ENCODE measurements around the gene ISG20.

Gene ISG20

DNA sequence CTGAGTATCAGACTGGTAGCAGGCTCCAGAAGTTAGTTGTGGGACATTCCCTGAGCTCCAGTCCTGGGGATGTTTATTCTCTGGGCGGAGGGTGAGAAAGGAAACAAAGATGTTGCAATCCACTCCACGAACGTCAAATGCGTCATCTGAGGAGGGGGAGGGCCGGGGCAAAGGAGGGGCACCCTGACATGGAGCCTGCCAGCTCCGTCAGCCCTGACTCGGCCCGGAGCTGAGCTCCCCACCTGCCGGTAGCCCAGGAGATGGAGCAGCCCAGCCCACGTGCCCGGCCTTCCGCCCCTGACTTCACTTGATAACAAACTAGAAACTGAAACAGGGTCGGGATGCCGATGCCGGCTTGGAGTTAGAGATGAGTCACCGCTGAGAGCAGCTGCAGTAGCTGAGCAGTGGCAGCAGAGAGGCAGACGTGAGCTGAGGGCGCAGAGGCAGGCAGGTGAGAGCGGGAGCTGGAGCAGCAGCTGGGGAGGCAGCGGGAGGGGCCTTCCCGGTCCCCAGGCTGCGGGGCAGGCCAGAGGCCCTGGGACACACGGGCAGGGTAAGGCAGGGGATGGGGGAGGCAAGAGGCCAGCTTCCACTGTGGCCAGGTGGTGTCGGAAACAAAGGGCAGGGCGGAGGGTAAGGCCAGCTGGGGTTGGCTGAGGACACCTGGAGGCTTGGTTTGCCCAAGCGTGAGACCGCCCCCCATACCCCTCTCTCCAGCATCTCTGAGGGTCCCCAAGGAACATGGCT lies at the start of gene ISG20:
ISG20 (plus strand) TSS at position 391 of the 747 bp plus-strand sequence; CDS start at position 742, 351 bp downstream.
- peak; percentile 42 for TF ChIP-seq CTCF (IDR thresholded peaks at IDR 0.05; ENCODE audit: low read depth, low read length, missing control alignments)
- peak within 1 kb of the TSS; percentile 63 for H3K4me3 ChIP-seq (ENCODE audit: low read depth, low read length)
- peak; percentile 94 for DNase-seq (ENCODE audit: low read depth)

DNA sequence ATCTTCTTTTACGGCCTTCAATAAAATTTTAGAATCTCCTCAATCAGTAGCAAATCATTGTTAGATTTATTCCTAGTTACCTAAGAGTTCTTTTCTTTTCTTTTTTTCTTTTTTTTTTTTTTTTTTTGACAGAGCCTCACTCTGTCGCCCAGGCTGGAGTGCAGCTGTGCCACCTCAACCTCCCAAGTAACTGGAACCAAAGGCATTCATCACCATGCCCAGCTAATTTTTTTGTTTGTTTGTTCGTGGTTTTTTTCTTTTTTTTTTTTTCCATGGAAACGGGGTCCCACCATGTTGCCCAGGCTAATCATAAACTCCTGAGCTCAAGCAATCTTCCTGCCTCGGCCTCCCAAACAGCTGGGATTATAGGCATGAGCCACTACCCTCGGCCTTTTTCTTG lies 48.1 kb upstream of the ISG20 start:
- no peak for TF ChIP-seq CTCF (IDR thresholded peaks at IDR 0.05; ENCODE audit: low read depth, low read length, missing control alignments)
- no peak for DNase-seq (ENCODE audit: low read depth)
- H3K4me3 ChIP-seq (ENCODE audit: low read depth, low read length) = no peak overlapping the region

DNA sequence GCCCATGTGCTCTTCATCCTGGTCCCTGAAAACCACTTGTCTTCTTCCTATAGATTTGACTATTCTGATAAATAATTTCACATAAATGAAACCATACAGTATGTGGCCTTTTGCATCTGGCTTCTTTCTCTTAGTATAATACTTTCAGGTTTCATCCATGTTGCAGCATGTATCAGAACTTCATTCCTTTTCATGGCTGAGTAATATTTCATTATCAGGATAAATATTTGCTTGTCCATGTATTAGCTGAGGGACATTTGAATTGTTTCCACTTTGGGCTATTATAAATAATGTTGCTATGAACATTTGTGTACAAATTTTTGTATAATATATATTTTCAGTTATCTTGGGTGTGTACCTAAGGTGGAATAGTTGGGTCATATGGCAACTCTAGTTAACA lies 47.4 kb upstream of the ISG20 start:
- no peak for TF ChIP-seq CTCF (IDR thresholded peaks at IDR 0.05; ENCODE audit: low read depth, low read length, missing control alignments)
- no peak overlapping the region for H3K4me3 ChIP-seq (ENCODE audit: low read depth, low read length)
- no peak for DNase-seq (ENCODE audit: low read depth)

DNA sequence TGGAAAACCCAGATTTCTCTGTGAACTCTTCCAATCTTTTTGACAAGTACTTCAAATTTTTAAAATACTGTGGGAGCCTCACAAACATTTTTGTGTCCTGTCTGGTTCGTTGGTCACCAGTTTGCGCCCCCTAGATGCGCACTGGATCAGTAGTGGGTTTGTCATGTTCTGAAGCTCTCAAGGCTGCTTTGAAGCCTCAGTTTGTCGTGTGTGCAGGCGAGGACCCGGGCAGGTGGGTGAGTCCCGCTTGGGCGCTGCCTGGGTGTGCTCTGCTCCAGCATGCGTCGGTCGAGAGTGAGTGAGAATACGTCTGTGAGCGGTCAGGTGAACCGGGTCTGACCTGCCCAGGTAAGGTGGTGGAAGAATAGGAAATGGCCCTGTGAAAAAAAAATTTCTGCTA lies 34.9 kb upstream of the ISG20 start:
- no peak for TF ChIP-seq CTCF (IDR thresholded peaks at IDR 0.05; ENCODE audit: low read depth, low read length, missing control alignments)
- no peak for DNase-seq (ENCODE audit: low read depth)
- no peak overlapping the region for H3K4me3 ChIP-seq (ENCODE audit: low read depth, low read length)

- no peak overlapping the region for H3K4me3 ChIP-seq (ENCODE audit: low read depth, low read length)
- DNase-seq (ENCODE audit: low read depth) = no peak
- no peak for TF ChIP-seq CTCF (IDR thresholded peaks at IDR 0.05; ENCODE audit: low read depth, low read length, missing control alignments)
Measured at GRCh38 chr15:88604381-88605188, 34.2 kb upstream of the ISG20 start.

DNA sequence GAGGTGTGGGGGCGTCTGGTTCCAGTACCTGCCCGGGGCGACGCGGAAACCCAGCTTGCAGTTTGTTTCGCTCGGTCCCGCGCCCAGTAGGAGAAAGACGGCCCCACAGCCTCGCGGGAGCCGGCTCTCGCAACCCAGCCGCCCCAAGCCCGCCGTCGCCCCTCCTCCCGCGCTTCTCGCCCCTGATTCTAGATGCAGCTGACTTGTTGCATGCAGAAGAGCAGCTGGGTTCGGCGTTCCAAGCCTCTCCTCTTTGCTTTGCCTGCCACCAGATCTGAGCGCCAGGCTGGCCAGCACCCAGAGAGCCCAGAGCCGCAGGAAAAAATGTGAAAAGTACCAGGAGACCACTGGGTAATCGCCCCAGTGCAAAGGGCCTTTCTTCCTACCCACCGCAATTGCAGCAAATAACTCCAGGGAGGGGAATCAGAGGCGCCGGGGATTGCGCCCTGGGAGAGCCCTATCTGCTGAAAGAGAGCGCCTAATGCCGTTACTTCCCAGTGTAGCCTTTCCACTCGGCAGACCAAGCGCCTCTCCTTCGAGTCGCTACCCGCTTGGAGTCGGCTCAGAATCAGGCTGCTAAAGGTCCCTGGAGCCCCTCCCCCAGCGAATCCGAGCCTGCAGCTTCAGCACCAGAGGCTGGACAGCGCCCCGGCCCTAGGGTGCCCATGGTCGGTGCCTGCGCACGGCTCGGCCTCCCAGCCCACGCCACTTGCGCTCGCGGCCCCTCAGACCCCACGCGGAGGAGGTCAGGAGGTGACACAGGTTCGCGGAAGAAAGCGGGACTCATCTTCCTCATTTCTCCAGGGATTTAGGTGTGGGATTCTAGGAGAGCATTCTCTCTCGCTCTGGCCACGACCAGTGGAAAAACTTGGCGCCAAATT lies 33.4 kb upstream of the ISG20 start:
- DNase-seq (ENCODE audit: low read depth) = no peak
- no peak overlapping the region for H3K4me3 ChIP-seq (ENCODE audit: low read depth, low read length)
- TF ChIP-seq CTCF (IDR thresholded peaks at IDR 0.05; ENCODE audit: low read depth, low read length, missing control alignments) = no peak

Data from GM12864 (cell line).